HEK293 (cell line): ENCODE data around the gene DOK4.

Experiments used
- HOXD13 ChIP-seq: sonication (generic); formaldehyde crosslinking; IDR thresholded peaks from 2 replicates; pipeline ENCODE4 v1.8.0; 2022; ENCODE audit warnings: missing genetic modification reagents, borderline replicate concordance
- REPIN1 ChIP-seq: fragments of 450-650 bp; formaldehyde crosslinking; IDR thresholded peaks from 2 replicates; pipeline ENCODE4 v1.5.1; 2017; ENCODE audit warnings: missing biosample characterization, missing genetic modification characterization, low read depth
- SCRT1 ChIP-seq: fragments of 450-650 bp; formaldehyde crosslinking; IDR thresholded peaks from 2 replicates; pipeline ENCODE4 v1.5.1; 2016; ENCODE audit warnings: missing biosample characterization, missing genetic modification characterization, borderline replicate concordance
- SETDB1 ChIP-seq: IDR thresholded peaks from one replicate; pipeline ENCODE4 v1.6.1; 2017; ENCODE audit warnings: mild to moderate bottlenecking, low read length, moderate library complexity, mixed read lengths; ENCODE audit not compliant: insufficient read length
- TRIM28 ChIP-seq: IDR thresholded peaks from 2 replicates; pipeline ENCODE4 v1.6.1; 2011; ENCODE audit warnings: low read length, control low read depth, borderline replicate concordance
- ZBTB8A ChIP-seq: fragments of 450-650 bp; formaldehyde crosslinking; IDR thresholded peaks from 2 replicates; pipeline ENCODE4 v1.5.1; 2016; ENCODE audit warnings: missing biosample characterization, missing genetic modification characterization
- ZFP69B ChIP-seq: fragments of 450-650 bp; formaldehyde crosslinking; IDR thresholded peaks from 2 replicates; pipeline ENCODE4 v1.5.1; 2016; ENCODE audit warnings: missing biosample characterization, missing genetic modification characterization
- ZNF155 ChIP-seq: fragments of 450-650 bp; formaldehyde crosslinking; IDR thresholded peaks from 2 replicates; pipeline ENCODE4 v1.5.1; 2016; ENCODE audit warnings: missing biosample characterization, missing genetic modification characterization
- ZNF221 ChIP-seq: fragments of 450-650 bp; formaldehyde crosslinking; IDR thresholded peaks from 2 replicates; pipeline ENCODE4 v1.5.1; 2017; ENCODE audit warnings: missing biosample characterization, missing genetic modification characterization, borderline replicate concordance
- ZNF248 ChIP-seq: fragments of 450-650 bp; formaldehyde crosslinking; IDR thresholded peaks from 2 replicates; pipeline ENCODE4 v1.5.1; 2017; ENCODE audit warnings: missing biosample characterization, missing genetic modification characterization
- ZNF354C ChIP-seq: fragments of 450-650 bp; formaldehyde crosslinking; IDR thresholded peaks from 2 replicates; pipeline ENCODE4 v1.5.1; 2016; ENCODE audit warnings: missing biosample characterization, missing genetic modification characterization, low read depth, borderline replicate concordance
- ZNF433 ChIP-seq: fragments of 450-650 bp; formaldehyde crosslinking; IDR thresholded peaks from 2 replicates; pipeline ENCODE4 v1.5.1; 2016; ENCODE audit warnings: missing biosample characterization, missing genetic modification characterization, low read depth
- ZNF501 ChIP-seq: fragments of 450-650 bp; formaldehyde crosslinking; IDR thresholded peaks from 2 replicates; pipeline ENCODE4 v1.5.1; 2016; ENCODE audit warnings: missing biosample characterization, missing genetic modification characterization
- ZNF664 ChIP-seq: fragments of 450-650 bp; formaldehyde crosslinking; IDR thresholded peaks from 2 replicates; pipeline ENCODE4 v1.5.1; 2016; ENCODE audit warnings: missing biosample characterization, missing genetic modification characterization
- ZNF791 ChIP-seq: fragments of 450-650 bp; formaldehyde crosslinking; IDR thresholded peaks from 2 replicates; pipeline ENCODE4 v1.5.1; 2016; ENCODE audit warnings: missing biosample characterization, missing genetic modification characterization
- ZSCAN18 ChIP-seq: fragments of 450-650 bp; formaldehyde crosslinking; IDR thresholded peaks from 2 replicates; pipeline ENCODE4 v1.5.1; 2016; ENCODE audit warnings: missing biosample characterization, missing genetic modification characterization
- TF ChIP-seq, protein P1 (sequence below): fragments of 450-650 bp; formaldehyde crosslinking; IDR thresholded peaks from 2 replicates; pipeline ENCODE4 v1.5.1; 2017; ENCODE audit warnings: missing biosample characterization, missing genetic modification characterization
- TF ChIP-seq, protein P2 (sequence below): fragments of 450-650 bp; formaldehyde crosslinking; IDR thresholded peaks from 2 replicates; pipeline ENCODE4 v1.5.1; 2016; ENCODE audit warnings: missing biosample characterization, missing genetic modification characterization
- TF ChIP-seq, protein P3 (sequence below): fragments of 450-650 bp; formaldehyde crosslinking; IDR thresholded peaks from 2 replicates; pipeline ENCODE4 v1.5.1; 2016; ENCODE audit warnings: missing biosample characterization, missing genetic modification characterization
- TF ChIP-seq, protein P4 (sequence below): fragments of 450-650 bp; IDR thresholded peaks from 2 replicates; pipeline ENCODE4 v1.5.1; 2018; ENCODE audit warnings: missing biosample characterization, mild to moderate bottlenecking, missing genetic modification characterization
- TF ChIP-seq, protein P5 (sequence below): fragments of 450-650 bp; formaldehyde crosslinking; optimal IDR thresholded peaks from 2 replicates; pipeline ENCODE3; 2016; ENCODE audit warnings: missing biosample characterization, mild to moderate bottlenecking, missing genetic modification characterization
- TF ChIP-seq, protein P6 (sequence below): fragments of 450-650 bp; formaldehyde crosslinking; IDR thresholded peaks from 2 replicates; pipeline ENCODE4 v1.5.1; 2016; ENCODE audit warnings: missing biosample characterization, missing genetic modification characterization

The DOK4 gene

GRCh38 chr16:57513371-57514102, 27.2 kb upstream of the DOK4 start (continued):
- TF ChIP-seq ZFP69B (tag by site-specific recombination): peak; percentile 37; the same call in 1 of the 2 replicates
- no peak for TF ChIP-seq REPIN1 (tag by site-specific recombination)
- no peak for TF ChIP-seq ZSCAN18 (tag by site-specific recombination)
- no peak for TF ChIP-seq ZNF248 (tag by site-specific recombination)
- TF ChIP-seq, protein P1, sequence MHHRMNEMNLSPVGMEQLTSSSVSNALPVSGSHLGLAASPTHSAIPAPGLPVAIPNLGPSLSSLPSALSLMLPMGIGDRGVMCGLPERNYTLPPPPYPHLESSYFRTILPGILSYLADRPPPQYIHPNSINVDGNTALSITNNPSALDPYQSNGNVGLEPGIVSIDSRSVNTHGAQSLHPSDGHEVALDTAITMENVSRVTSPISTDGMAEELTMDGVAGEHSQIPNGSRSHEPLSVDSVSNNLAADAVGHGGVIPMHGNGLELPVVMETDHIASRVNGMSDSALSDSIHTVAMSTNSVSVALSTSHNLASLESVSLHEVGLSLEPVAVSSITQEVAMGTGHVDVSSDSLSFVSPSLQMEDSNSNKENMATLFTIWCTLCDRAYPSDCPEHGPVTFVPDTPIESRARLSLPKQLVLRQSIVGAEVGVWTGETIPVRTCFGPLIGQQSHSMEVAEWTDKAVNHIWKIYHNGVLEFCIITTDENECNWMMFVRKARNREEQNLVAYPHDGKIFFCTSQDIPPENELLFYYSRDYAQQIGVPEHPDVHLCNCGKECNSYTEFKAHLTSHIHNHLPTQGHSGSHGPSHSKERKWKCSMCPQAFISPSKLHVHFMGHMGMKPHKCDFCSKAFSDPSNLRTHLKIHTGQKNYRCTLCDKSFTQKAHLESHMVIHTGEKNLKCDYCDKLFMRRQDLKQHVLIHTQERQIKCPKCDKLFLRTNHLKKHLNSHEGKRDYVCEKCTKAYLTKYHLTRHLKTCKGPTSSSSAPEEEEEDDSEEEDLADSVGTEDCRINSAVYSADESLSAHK (tag by site-specific recombination): no peak
- no peak for TF ChIP-seq ZNF155 (tag by site-specific recombination)
- no peak for TF ChIP-seq ZNF354C (tag by site-specific recombination)
- TF ChIP-seq, protein P2, sequence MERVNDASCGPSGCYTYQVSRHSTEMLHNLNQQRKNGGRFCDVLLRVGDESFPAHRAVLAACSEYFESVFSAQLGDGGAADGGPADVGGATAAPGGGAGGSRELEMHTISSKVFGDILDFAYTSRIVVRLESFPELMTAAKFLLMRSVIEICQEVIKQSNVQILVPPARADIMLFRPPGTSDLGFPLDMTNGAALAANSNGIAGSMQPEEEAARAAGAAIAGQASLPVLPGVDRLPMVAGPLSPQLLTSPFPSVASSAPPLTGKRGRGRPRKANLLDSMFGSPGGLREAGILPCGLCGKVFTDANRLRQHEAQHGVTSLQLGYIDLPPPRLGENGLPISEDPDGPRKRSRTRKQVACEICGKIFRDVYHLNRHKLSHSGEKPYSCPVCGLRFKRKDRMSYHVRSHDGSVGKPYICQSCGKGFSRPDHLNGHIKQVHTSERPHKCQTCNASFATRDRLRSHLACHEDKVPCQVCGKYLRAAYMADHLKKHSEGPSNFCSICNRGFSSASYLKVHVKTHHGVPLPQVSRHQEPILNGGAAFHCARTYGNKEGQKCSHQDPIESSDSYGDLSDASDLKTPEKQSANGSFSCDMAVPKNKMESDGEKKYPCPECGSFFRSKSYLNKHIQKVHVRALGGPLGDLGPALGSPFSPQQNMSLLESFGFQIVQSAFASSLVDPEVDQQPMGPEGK: 0 out of 2 replicates have a peak, but pooled peaks have one; percentile 28
- TF ChIP-seq ZNF433: no peak
- TF ChIP-seq ZBTB8A (tag by site-specific recombination): peak; percentile 37; the same call in 1 of the 2 replicates
- TF ChIP-seq, protein P3, sequence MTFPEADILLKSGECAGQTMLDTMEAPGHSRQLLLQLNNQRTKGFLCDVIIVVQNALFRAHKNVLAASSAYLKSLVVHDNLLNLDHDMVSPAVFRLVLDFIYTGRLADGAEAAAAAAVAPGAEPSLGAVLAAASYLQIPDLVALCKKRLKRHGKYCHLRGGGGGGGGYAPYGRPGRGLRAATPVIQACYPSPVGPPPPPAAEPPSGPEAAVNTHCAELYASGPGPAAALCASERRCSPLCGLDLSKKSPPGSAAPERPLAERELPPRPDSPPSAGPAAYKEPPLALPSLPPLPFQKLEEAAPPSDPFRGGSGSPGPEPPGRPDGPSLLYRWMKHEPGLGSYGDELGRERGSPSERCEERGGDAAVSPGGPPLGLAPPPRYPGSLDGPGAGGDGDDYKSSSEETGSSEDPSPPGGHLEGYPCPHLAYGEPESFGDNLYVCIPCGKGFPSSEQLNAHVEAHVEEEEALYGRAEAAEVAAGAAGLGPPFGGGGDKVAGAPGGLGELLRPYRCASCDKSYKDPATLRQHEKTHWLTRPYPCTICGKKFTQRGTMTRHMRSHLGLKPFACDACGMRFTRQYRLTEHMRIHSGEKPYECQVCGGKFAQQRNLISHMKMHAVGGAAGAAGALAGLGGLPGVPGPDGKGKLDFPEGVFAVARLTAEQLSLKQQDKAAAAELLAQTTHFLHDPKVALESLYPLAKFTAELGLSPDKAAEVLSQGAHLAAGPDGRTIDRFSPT (tag by site-specific recombination): no peak
- TF ChIP-seq SETDB1: no peak
- no peak for TF ChIP-seq ZNF221 (tag by site-specific recombination)
- no peak for TF ChIP-seq ZNF501 (tag by site-specific recombination)
- TF ChIP-seq HOXD13 (CRISPR knock-in tag): no peak
- TF ChIP-seq, protein P4, sequence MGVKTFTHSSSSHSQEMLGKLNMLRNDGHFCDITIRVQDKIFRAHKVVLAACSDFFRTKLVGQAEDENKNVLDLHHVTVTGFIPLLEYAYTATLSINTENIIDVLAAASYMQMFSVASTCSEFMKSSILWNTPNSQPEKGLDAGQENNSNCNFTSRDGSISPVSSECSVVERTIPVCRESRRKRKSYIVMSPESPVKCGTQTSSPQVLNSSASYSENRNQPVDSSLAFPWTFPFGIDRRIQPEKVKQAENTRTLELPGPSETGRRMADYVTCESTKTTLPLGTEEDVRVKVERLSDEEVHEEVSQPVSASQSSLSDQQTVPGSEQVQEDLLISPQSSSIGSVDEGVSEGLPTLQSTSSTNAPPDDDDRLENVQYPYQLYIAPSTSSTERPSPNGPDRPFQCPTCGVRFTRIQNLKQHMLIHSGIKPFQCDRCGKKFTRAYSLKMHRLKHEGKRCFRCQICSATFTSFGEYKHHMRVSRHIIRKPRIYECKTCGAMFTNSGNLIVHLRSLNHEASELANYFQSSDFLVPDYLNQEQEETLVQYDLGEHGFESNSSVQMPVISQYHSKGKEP (tag by site-specific recombination): no peak
- TF ChIP-seq, protein P5, sequence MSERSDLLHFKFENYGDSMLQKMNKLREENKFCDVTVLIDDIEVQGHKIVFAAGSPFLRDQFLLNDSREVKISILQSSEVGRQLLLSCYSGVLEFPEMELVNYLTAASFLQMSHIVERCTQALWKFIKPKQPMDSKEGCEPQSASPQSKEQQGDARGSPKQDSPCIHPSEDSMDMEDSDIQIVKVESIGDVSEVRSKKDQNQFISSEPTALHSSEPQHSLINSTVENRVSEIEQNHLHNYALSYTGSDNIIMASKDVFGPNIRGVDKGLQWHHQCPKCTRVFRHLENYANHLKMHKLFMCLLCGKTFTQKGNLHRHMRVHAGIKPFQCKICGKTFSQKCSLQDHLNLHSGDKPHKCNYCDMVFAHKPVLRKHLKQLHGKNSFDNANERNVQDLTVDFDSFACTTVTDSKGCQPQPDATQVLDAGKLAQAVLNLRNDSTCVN (tag by site-specific recombination): no peak
- TF ChIP-seq ZNF664 (tag by site-specific recombination): peak; percentile 98
- TF ChIP-seq, protein P6, sequence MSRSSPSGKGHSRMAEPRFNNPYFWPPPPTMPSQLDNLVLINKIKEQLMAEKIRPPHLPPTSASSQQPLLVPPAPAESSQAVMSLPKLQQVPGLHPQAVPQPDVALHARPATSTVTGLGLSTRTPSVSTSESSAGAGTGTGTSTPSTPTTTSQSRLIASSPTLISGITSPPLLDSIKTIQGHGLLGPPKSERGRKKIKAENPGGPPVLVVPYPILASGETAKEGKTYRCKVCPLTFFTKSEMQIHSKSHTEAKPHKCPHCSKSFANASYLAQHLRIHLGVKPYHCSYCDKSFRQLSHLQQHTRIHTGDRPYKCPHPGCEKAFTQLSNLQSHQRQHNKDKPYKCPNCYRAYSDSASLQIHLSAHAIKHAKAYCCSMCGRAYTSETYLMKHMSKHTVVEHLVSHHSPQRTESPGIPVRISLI: no peak
- no peak for TF ChIP-seq ZNF791 (tag by site-specific recombination)
- no peak for TF ChIP-seq SCRT1 (tag by site-specific recombination)
- TF ChIP-seq TRIM28: no peak
